ENCODE results near the gene DBT.
"Not testable (repeated sequence)": the region's sequence is repeated elsewhere in the genome, so short reads cannot be mapped to it uniquely, and the experiment has no call there.

The DBT gene

GRCh38 chr1:100249537-100250257, at the start of gene DBT:
TSS of gene DBT (minus strand) at chr1:100249834. CDS start at chr1:100249820, 14 bp downstream.
- DNase-seq: peak; percentile 94 to 96

- no peak for DNase-seq
Observed at GRCh38 chr1:100298512-100298911, 48.9 kb upstream of the DBT start.

- DNase-seq: not testable (repeated sequence)
Observed at GRCh38 chr1:100296997-100297396, 47.4 kb upstream of the DBT start.

GRCh38 chr1:100296140-100296539, 46.5 kb upstream of the DBT start:
- no peak for DNase-seq

- no peak for DNase-seq
Observed at GRCh38 chr1:100292711-100293110, 43.1 kb upstream of the DBT start.

- DNase-seq: no peak
Observed at GRCh38 chr1:100290291-100290690, 40.7 kb upstream of the DBT start.

- no peak for DNase-seq
Observed at GRCh38 chr1:100287162-100287561, 37.5 kb upstream of the DBT start.

- no peak for DNase-seq
Observed at GRCh38 chr1:100284591-100284990, 35.0 kb upstream of the DBT start.

GRCh38 chr1:100279954-100280682, 30.5 kb upstream of the DBT start:
- no peak for DNase-seq

- no peak for DNase-seq
Observed at GRCh38 chr1:100279358-100279923, 29.8 kb upstream of the DBT start.

- DNase-seq: no peak
Observed at GRCh38 chr1:100277866-100278265, 28.2 kb upstream of the DBT start.

GRCh38 chr1:100268202-100268601, 18.6 kb upstream of the DBT start:
- DNase-seq: no peak

GRCh38 chr1:100267284-100267683, 17.6 kb upstream of the DBT start:
- DNase-seq: no peak

GRCh38 chr1:100266741-100267140, 17.1 kb upstream of the DBT start:
- DNase-seq: no peak

GRCh38 chr1:100265931-100266740, 16.5 kb upstream of the DBT start, which contains the start of gene RTCA:
TSS of gene RTCA (plus strand) at chr1:100266216. CDS start at chr1:100266376, 160 bp downstream.
- DNase-seq: peak; percentile 91 to 98

GRCh38 chr1:100265562-100265930, 15.9 kb upstream of the DBT start:
- DNase-seq: peak in 1 of 2 experiments; percentile 27

GRCh38 chr1:100264081-100264480, 14.4 kb upstream of the DBT start:
- not testable (repeated sequence) for DNase-seq

GRCh38 chr1:100261686-100262085, 12.1 kb upstream of the DBT start:
- DNase-seq: no peak

GRCh38 chr1:100258427-100258826, 8.8 kb upstream of the DBT start:
- DNase-seq: not testable (repeated sequence)

GRCh38 chr1:100256273-100256672, 6.6 kb upstream of the DBT start:
- DNase-seq: not testable (repeated sequence)

GRCh38 chr1:100253552-100253951, 3.9 kb upstream of the DBT start:
- DNase-seq: no peak

GRCh38 chr1:100252901-100253300, 3.3 kb upstream of the DBT start:
- no peak for DNase-seq

GRCh38 chr1:100250807-100251206, 1.2 kb upstream of the DBT start:
- DNase-seq: no peak

Data from NCI-H446 (cell line).